CD4-positive, alpha-beta T cell treated with Interleukin-6 for 4 hours (primary cell): ENCODE results near the gene JPT2.
"Not testable (repeated sequence)": the region's sequence is repeated elsewhere in the genome, so short reads cannot be mapped to it uniquely, and the experiment has no call there.

Experiments used
- DNase-seq: peaks from one replicate; pipeline ENCODE4 v3.0.0-alpha.2; 2020; ENCODE audit warnings: mixed read lengths

JPT2 gene

GRCh38 chr16:1709356-1709755 lies 31.3 kb downstream of the JPT2 start:
- no peak for DNase-seq

- DNase-seq: no peak
Observed at GRCh38 chr16:1710811-1711507, 32.9 kb downstream of the JPT2 start.

GRCh38 chr16:1712791-1713261 lies 34.7 kb downstream of the JPT2 start:
- DNase-seq: no peak

GRCh38 chr16:1713331-1713730 lies 35.3 kb downstream of the JPT2 start:
- no peak for DNase-seq

- no peak for DNase-seq
Observed at GRCh38 chr16:1713933-1714332, 35.9 kb downstream of the JPT2 start.

GRCh38 chr16:1715220-1715619 lies 37.1 kb downstream of the JPT2 start:
- DNase-seq: no peak

- not testable (repeated sequence) for DNase-seq
Observed at GRCh38 chr16:1718236-1718635, 40.2 kb downstream of the JPT2 start.

GRCh38 chr16:1719559-1720229 lies 41.6 kb downstream of the JPT2 start:
- DNase-seq: peak; percentile 35

- DNase-seq: no peak
Observed at GRCh38 chr16:1721372-1721771, 43.3 kb downstream of the JPT2 start.

- peak; percentile 58 for DNase-seq
Observed at GRCh38 chr16:1723450-1724147, 45.5 kb downstream of the JPT2 start.

GRCh38 chr16:1724491-1724890 lies 46.4 kb downstream of the JPT2 start:
- DNase-seq: no peak

- DNase-seq: no peak
Observed at GRCh38 chr16:1726661-1727502, 48.8 kb downstream of the JPT2 start.

GRCh38 chr16:1727651-1728624 lies 49.9 kb downstream of the JPT2 start:
- no peak for DNase-seq

- DNase-seq: no peak
Observed at GRCh38 chr16:1729026-1729425, 50.9 kb downstream of the JPT2 start.

GRCh38 chr16:1729445-1729844 lies 51.4 kb downstream of the JPT2 start:
- no peak for DNase-seq

GRCh38 chr16:1731073-1731472 lies 53.0 kb downstream of the JPT2 start:
- DNase-seq: no peak

GRCh38 chr16:1731603-1732002 lies 53.5 kb downstream of the JPT2 start:
- DNase-seq: no peak

GRCh38 chr16:1732071-1732470 lies 54.0 kb downstream of the JPT2 start:
- no peak for DNase-seq

GRCh38 chr16:1732551-1732987 lies 54.5 kb downstream of the JPT2 start:
- not testable (repeated sequence) for DNase-seq

GRCh38 chr16:1734123-1734522 lies 56.0 kb downstream of the JPT2 start:
- no peak for DNase-seq

- DNase-seq: no peak
Observed at GRCh38 chr16:1734816-1735215, 56.7 kb downstream of the JPT2 start.

GRCh38 chr16:1740234-1740633 lies 62.2 kb downstream of the JPT2 start:
- DNase-seq: no peak
